Skeletal muscle tissue (tissue), 4 donors: Measurements from ENCODE around the gene IRF2BPL. TPM values are rescaled to one million over a fixed set of nuclear protein-coding genes. Genes with fewer than 3 reads are reported as not detected.

Experiments used
- H3K27ac ChIP-seq: one replicate; pipeline ENCODE4 v1.7.0; 2013; ENCODE audit warnings: mild to moderate bottlenecking, low read depth, low read length, inconsistent platforms
- H3K27me3 ChIP-seq, 3 donors: one replicate each; pipeline ENCODE4 v1.7.0; 2013; ENCODE audit warnings: low read length in 3 of 3; ENCODE audit not compliant: control insufficient read depth in 3 of 3, insufficient read depth in 3 of 3
- H3K36me3 ChIP-seq, 3 donors: one replicate each; pipeline ENCODE4 v1.7.0; 2013; ENCODE audit warnings: low read length in 3 of 3; ENCODE audit not compliant: control insufficient read depth in 3 of 3, insufficient read depth in 3 of 3
- H3K4me1 ChIP-seq, 3 donors: one replicate each; pipeline ENCODE4 v1.7.0; 2013; ENCODE audit warnings: low read length in 3 of 3, mild to moderate bottlenecking in 3 of 3; ENCODE audit not compliant: control insufficient read depth in 3 of 3, insufficient read depth in 3 of 3
- H3K4me3 ChIP-seq, 3 donors: one replicate each; pipeline ENCODE4 v1.7.0; 2013; ENCODE audit warnings: low read length in 3 of 3
- H3K9ac ChIP-seq, 3 donors: one replicate each; pipeline ENCODE4 v1.7.0; 2013; ENCODE audit warnings: low read length in 3 of 3, mild to moderate bottlenecking in 3 of 3, moderate library complexity in 2 of 3, low read depth in 1 of 3
- H3K9me3 ChIP-seq, 3 donors: one replicate each; pipeline ENCODE4 v1.7.0; 2013; ENCODE audit warnings: low read length in 3 of 3; ENCODE audit not compliant: control insufficient read depth in 3 of 3
- total RNA-seq: library from RNA; depleted of rRNA; stranded (reverse); fragments of >200 nt; gene quantifications from one replicate; pipeline ENCODE4 v1.2.3, GENCODE V29; 2014
- donor health status: Osteomylitis.

IRF2BPL gene
- total RNA-seq, 1 donor from 2014 or later: 20.9 TPM

- H3K27ac ChIP-seq: no peak overlapping the region
- no peaks in the 10 kb centered on the region for H3K27me3 ChIP-seq
- H3K9ac ChIP-seq: no peak overlapping the region
Measured at GRCh38 chr14:76975812-76976211, 52.7 kb downstream of the IRF2BPL start.

GRCh38 chr14:76975051-76975450 lies 53.5 kb downstream of the IRF2BPL start:
- H3K27ac ChIP-seq: no peak overlapping the region
- no peaks in the 10 kb centered on the region for H3K27me3 ChIP-seq
- no peak overlapping the region for H3K9ac ChIP-seq
- H3K4me1 ChIP-seq: peaks cover 0 to 7% (median 0%) of the 10 kb centered on the region in 3 donors
- H3K9me3 ChIP-seq: no peaks in the 10 kb centered on the region
- H3K36me3 ChIP-seq: no peaks in the 10 kb centered on the region
- H3K4me3 ChIP-seq: no peak overlapping the region

More at GRCh38 chr14:76975812-76976211, 52.7 kb downstream of the IRF2BPL start:
- no peak overlapping the region for H3K4me3 ChIP-seq
- H3K9me3 ChIP-seq: no peaks in the 10 kb centered on the region
- no peaks in the 10 kb centered on the region for H3K36me3 ChIP-seq
- peaks cover 0 to 7% (median 0%) of the 10 kb centered on the region in 3 donors for H3K4me1 ChIP-seq

Other genes with a start within 250 kb of the IRF2BPL start
- gene ANGEL1, start 215.8 kb downstream of the IRF2BPL start, total RNA-seq: 9.9 TPM
- gene LRRC74A, start 202.3 kb downstream of the IRF2BPL start, total RNA-seq: not detected
- 13.6 TPM for gene CIPC, start 69.5 kb upstream of the IRF2BPL start, total RNA-seq
- 0.52 TPM for gene ZDHHC22, start 113.1 kb upstream of the IRF2BPL start, total RNA-seq
- gene TMEM63C, start 153.1 kb upstream of the IRF2BPL start, total RNA-seq: 3.1 TPM
- gene NGB, start 242.5 kb upstream of the IRF2BPL start, total RNA-seq: not detected